SK-N-SH (cell line): ENCODE measurements around the gene CLEC9A. TPM values are rescaled to one million over a fixed set of nuclear protein-coding genes. Genes with fewer than 3 reads are reported as not detected.

Source experiments
- CTCF ChIA-PET: fragments of 300-600, 350-600 bp; formaldehyde crosslinking; extraction: SDS; loops from one replicate; lab custom pipeline; 2021; lab: Yijun Ruan, JAX
- POLR2A ChIA-PET: fragments of 350-600 bp; sonication (Branson Sonifier 250); formaldehyde crosslinking; extraction: SDS; loops from one replicate; lab custom pipeline; 2020; ENCODE audit warnings: antibody characterized with exemption, inconsistent platforms; lab: Yijun Ruan, JAX
- DNase-seq: peaks from one replicate; pipeline ENCODE4 v3.0.0; 2012
- H2AFZ ChIP-seq: fragments of 200-600 bp; sonication (generic); 2 replicates; pipeline ENCODE4 v1.8.1; 2016; ENCODE audit warnings: antibody characterized with exemption, mild to moderate bottlenecking, low read depth
- H3F3A ChIP-seq: fragments of 200-600 bp; sonication (generic); replicated peaks from 2 replicates; pipeline ENCODE3; 2016; ENCODE audit warnings: antibody characterized with exemption, mild to moderate bottlenecking; ENCODE audit not compliant: insufficient read depth
- H3K27ac ChIP-seq, 2 experiments: fragments of 200-500 bp in 1 of 2; fragments of 200-600 bp in 1 of 2; sonication (Bioruptor generic) in 1 of 2; sonication (generic), shearing (Covaris generic) in 1 of 2; 2 replicates each; pipeline versions ENCODE4 v1.5.1 to v1.6.1; 2014 to 2016; ENCODE audit warnings: low read depth in 2 of 2, inconsistent platforms in 1 of 2, low read length in 1 of 2, mild to moderate bottlenecking in 1 of 2, mixed read lengths in 1 of 2
- H3K27me3 ChIP-seq: fragments of 200-600 bp; sonication (generic), shearing (Covaris generic); 2 replicates; pipeline ENCODE4 v1.6.1; 2016; ENCODE audit warnings: mixed run types; ENCODE audit not compliant: insufficient read depth
- H3K36me3 ChIP-seq, 2 experiments: fragments of 200-500 bp in 1 of 2; fragments of 200-600 bp in 1 of 2; sonication (Bioruptor generic) in 1 of 2; sonication (generic) in 1 of 2; replicated peaks in 1 of 2; 2 replicates each; pipeline versions ENCODE3 to v1.5.1; 2014 to 2016; ENCODE audit warnings: low read length in 1 of 2, mild to moderate bottlenecking in 1 of 2; ENCODE audit not compliant: insufficient read depth in 2 of 2, control insufficient read depth in 1 of 2
- H3K4me1 ChIP-seq, 2 experiments: fragments of 200-500 bp in 1 of 2; fragments of 200-600 bp in 1 of 2; sonication (Bioruptor generic) in 1 of 2; sonication (generic), shearing (Covaris generic) in 1 of 2; 2 replicates each; pipeline versions ENCODE4 v1.5.1 to v1.6.1; 2014 to 2016; ENCODE audit warnings: low read depth in 1 of 2, low read length in 1 of 2, mixed run types in 1 of 2; ENCODE audit not compliant: insufficient read depth in 2 of 2, control insufficient read depth in 1 of 2
- H3K4me2 ChIP-seq: fragments of 200-600 bp; sonication (generic), shearing (Covaris generic); 2 replicates; pipeline ENCODE4 v1.6.1; 2017; ENCODE audit warnings: mixed run types
- H3K4me3 ChIP-seq, 2 experiments: fragments of 200-500 bp in 1 of 2; fragments of 200-600 bp in 1 of 2; sonication (Bioruptor generic) in 1 of 2; sonication (generic), shearing (Covaris generic) in 1 of 2; 2 replicates each; pipeline versions ENCODE4 v1.5.1 to v1.8.1; 2014 to 2016; ENCODE audit warnings: low read depth in 2 of 2, inconsistent platforms in 1 of 2, low read length in 1 of 2, mild to moderate bottlenecking in 1 of 2, mixed read lengths in 1 of 2, moderate library complexity in 1 of 2
- H3K79me2 ChIP-seq: fragments of 200-600 bp; sonication (generic); 2 replicates; pipeline ENCODE4 v1.8.1; 2017; ENCODE audit warnings: mild to moderate bottlenecking; ENCODE audit not compliant: insufficient read depth
- H3K9ac ChIP-seq: fragments of 200-600 bp; sonication (generic); 2 replicates; pipeline ENCODE4 v1.6.1; 2017; ENCODE audit warnings: mixed run types
- H3K9me2 ChIP-seq: fragments of 200-600 bp; sonication (generic); 2 replicates; pipeline ENCODE4 v1.6.1; 2017; ENCODE audit warnings: mixed run types
- H3K9me3 ChIP-seq: fragments of 200-600 bp; sonication (generic); 2 replicates; pipeline ENCODE4 v1.6.1; 2017; ENCODE audit warnings: mixed run types, mild to moderate bottlenecking, moderate library complexity
- H4K20me1 ChIP-seq: fragments of 200-600 bp; sonication (generic); 2 replicates; pipeline ENCODE4 v1.6.1; 2017; ENCODE audit warnings: mild to moderate bottlenecking, mixed run types; ENCODE audit not compliant: insufficient read depth
- EP300 ChIP-seq, 2 experiments: IDR thresholded peaks; 2 replicates each; pipeline versions ENCODE4 v1.4.0 to v1.6.1; 2012; ENCODE audit warnings: borderline replicate concordance in 1 of 2, low read depth in 1 of 2, low read length in 1 of 2
- FOSL2 ChIP-seq: IDR thresholded peaks from 2 replicates; pipeline ENCODE4 v1.4.0; 2012; ENCODE audit warnings: low read depth, mild to moderate bottlenecking, moderate library complexity, borderline replicate concordance
- FOXM1 ChIP-seq: IDR thresholded peaks from 2 replicates; pipeline ENCODE4 v1.4.0; 2012; ENCODE audit warnings: low read depth, mild to moderate bottlenecking
- GATA2 ChIP-seq: sonication (generic); formaldehyde crosslinking; IDR thresholded peaks from 2 replicates; pipeline ENCODE4 v1.5.0; 2020; ENCODE audit warnings: mild to moderate bottlenecking, missing genetic modification reagents
- JUND ChIP-seq: IDR thresholded peaks from 2 replicates; pipeline ENCODE4 v1.4.0; 2012
- MEF2A ChIP-seq: IDR thresholded peaks from 2 replicates; pipeline ENCODE4 v1.4.0; 2012; ENCODE audit warnings: low read depth, borderline replicate concordance
- NFIC ChIP-seq: IDR thresholded peaks from 2 replicates; pipeline ENCODE4 v1.4.0; 2012; ENCODE audit warnings: borderline replicate concordance
- RFX5 ChIP-seq: IDR thresholded peaks from 2 replicates; pipeline ENCODE4 v1.6.1; 2012; ENCODE audit warnings: mild to moderate bottlenecking, improper control_type of control experiment, low read length
- SIN3A ChIP-seq: IDR thresholded peaks from 2 replicates; pipeline ENCODE4 v1.6.1; 2012; ENCODE audit warnings: low read depth, mild to moderate bottlenecking, low read length, moderate library complexity, borderline replicate concordance
- SMC3 ChIP-seq: IDR thresholded peaks from 2 replicates; pipeline ENCODE4 v1.6.1; 2012; ENCODE audit warnings: low read depth, low read length, improper control_type of control experiment
- TCF12 ChIP-seq: IDR thresholded peaks from 2 replicates; pipeline ENCODE4 v1.4.0; 2012
- USF1 ChIP-seq: IDR thresholded peaks from 2 replicates; pipeline ENCODE4 v1.4.0; 2012; ENCODE audit warnings: low read depth, borderline replicate concordance
- YY1 ChIP-seq: IDR thresholded peaks from 2 replicates; pipeline ENCODE4 v1.4.0; 2012; ENCODE audit warnings: low read depth, mild to moderate bottlenecking
- WGBS: methylation state at CpG from one replicate; pipeline ENCODE4 v1.1.6; 2017; ENCODE audit warnings: low lambda C conversion rate; 5-methylcytosine and 5-hydroxymethylcytosine counted together
- polyA plus RNA-seq, 3 experiments: library from polyadenylated mRNA; depleted of rRNA; stranded (reverse); fragments of >200 nt; gene quantifications; 2 replicates each; pipeline ENCODE4 v1.2.3, GENCODE V29; 2012
- TF ChIP-seq, protein P1 (sequence below): IDR thresholded peaks from 2 replicates; pipeline ENCODE4 v1.4.0; 2012; ENCODE audit warnings: low read depth, borderline replicate concordance
- TF ChIP-seq, protein P2 (sequence below): IDR thresholded peaks from 2 replicates; pipeline ENCODE4 v1.6.1; 2012; ENCODE audit warnings: mild to moderate bottlenecking, low read depth, low read length, moderate library complexity

Gene CLEC9A
- polyA plus RNA-seq, 1 of the 3 experiments (the other 2 are of a cell fraction), result not detected

DNA sequence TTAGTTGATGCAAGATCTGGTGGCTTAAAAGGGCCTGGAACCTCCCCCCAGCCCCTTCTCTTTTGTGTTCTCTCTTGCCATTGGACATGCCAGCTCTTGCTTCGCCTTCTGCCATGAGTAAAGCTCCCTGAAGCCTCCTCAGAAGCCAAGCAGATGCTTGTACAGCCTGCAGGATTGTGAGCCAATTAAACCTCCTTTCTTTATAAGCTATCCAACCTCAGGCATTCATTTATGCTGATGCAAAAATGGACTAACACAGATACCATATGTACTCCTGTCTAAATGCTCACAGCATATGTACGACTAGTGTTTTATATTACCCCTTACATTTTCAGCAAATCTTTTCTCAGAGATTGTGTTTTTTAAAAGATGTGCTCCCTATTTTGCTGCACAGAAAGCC is 41.6 kb downstream of the CLEC9A start:
- no peaks in the 10 kb centered on the region for H3K79me2 ChIP-seq
- ChIA-PET POLR2A (no interaction called here), CTCF (interaction anchor here (0.6 kb wide), 1 partner anchor 34 kb away, joined by 3 read pairs; no protein-coding TSS in a partner anchor)
- no peak overlapping the region for H3K4me3 ChIP-seq
- no peak overlapping the region for H2AFZ ChIP-seq
- no peaks in the 10 kb centered on the region; the same call in 1 of the 2 replicates for H3K27me3 ChIP-seq
- H3K4me2 ChIP-seq, result no peak overlapping the region
- H3K36me3 ChIP-seq, result no peaks in the 10 kb centered on the region
- no peaks in the 10 kb centered on the region for H3K9me3 ChIP-seq
- no peaks in the 10 kb centered on the region for H3K9me2 ChIP-seq
- no peaks in the 10 kb centered on the region for H3F3A ChIP-seq
- no peak for DNase-seq
- no peaks in the 10 kb centered on the region; a peak in 1 of 4 replicates for H3K4me1 ChIP-seq
- H3K9ac ChIP-seq, result no peak overlapping the region
- 8% methylated on average over 2 of the region's 2 CpGs for WGBS
- no peak overlapping the region for H3K27ac ChIP-seq
- H4K20me1 ChIP-seq, result no peaks in the 10 kb centered on the region
- TF ChIP-seq EP300 (IDR thresholded peaks at IDR 0.05; ENCODE audit: borderline replicate concordance in 1 of 2, low read depth in 1 of 2, low read length in 1 of 2) (no peak), RFX5 (no peak), USF1 (no peak), MEF2A (no peak), JUND (no peak), FOSL2 (no peak), FOXM1 (no peak), GATA2 (CRISPR knock-in tag) (no peak), SIN3A (no peak), TCF12 (no peak), NFIC (no peak), YY1 (no peak), SMC3 (no peak)
- TF ChIP-seq, protein P1, sequence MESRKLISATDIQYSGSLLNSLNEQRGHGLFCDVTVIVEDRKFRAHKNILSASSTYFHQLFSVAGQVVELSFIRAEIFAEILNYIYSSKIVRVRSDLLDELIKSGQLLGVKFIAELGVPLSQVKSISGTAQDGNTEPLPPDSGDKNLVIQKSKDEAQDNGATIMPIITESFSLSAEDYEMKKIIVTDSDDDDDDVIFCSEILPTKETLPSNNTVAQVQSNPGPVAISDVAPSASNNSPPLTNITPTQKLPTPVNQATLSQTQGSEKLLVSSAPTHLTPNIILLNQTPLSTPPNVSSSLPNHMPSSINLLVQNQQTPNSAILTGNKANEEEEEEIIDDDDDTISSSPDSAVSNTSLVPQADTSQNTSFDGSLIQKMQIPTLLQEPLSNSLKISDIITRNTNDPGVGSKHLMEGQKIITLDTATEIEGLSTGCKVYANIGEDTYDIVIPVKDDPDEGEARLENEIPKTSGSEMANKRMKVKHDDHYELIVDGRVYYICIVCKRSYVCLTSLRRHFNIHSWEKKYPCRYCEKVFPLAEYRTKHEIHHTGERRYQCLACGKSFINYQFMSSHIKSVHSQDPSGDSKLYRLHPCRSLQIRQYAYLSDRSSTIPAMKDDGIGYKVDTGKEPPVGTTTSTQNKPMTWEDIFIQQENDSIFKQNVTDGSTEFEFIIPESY, result no peak
- TF ChIP-seq, protein P2, sequence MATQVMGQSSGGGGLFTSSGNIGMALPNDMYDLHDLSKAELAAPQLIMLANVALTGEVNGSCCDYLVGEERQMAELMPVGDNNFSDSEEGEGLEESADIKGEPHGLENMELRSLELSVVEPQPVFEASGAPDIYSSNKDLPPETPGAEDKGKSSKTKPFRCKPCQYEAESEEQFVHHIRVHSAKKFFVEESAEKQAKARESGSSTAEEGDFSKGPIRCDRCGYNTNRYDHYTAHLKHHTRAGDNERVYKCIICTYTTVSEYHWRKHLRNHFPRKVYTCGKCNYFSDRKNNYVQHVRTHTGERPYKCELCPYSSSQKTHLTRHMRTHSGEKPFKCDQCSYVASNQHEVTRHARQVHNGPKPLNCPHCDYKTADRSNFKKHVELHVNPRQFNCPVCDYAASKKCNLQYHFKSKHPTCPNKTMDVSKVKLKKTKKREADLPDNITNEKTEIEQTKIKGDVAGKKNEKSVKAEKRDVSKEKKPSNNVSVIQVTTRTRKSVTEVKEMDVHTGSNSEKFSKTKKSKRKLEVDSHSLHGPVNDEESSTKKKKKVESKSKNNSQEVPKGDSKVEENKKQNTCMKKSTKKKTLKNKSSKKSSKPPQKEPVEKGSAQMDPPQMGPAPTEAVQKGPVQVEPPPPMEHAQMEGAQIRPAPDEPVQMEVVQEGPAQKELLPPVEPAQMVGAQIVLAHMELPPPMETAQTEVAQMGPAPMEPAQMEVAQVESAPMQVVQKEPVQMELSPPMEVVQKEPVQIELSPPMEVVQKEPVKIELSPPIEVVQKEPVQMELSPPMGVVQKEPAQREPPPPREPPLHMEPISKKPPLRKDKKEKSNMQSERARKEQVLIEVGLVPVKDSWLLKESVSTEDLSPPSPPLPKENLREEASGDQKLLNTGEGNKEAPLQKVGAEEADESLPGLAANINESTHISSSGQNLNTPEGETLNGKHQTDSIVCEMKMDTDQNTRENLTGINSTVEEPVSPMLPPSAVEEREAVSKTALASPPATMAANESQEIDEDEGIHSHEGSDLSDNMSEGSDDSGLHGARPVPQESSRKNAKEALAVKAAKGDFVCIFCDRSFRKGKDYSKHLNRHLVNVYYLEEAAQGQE, result no peak
